Activated B cell treated with CpG ODN at 0.5 μM for 24 hours (primary cell): Measurements from ENCODE around the gene RNF20. TPM values are rescaled to one million over a fixed set of nuclear protein-coding genes. Genes with fewer than 3 reads are reported as not detected.
"Not testable (repeated sequence)": the region's sequence is repeated elsewhere in the genome, so short reads cannot be mapped to it uniquely, and the experiment has no call there.

Experiments used
- ATAC-seq: fragments of 200-7000 bp; cut with Tn5 transposase; one replicate; pipeline ENCODE4 v1.10.0; 2021; ENCODE audit warnings: low read depth, mild to moderate bottlenecking, moderate library complexity
- CTCF ChIA-PET: fragments of 350-600 bp; sonication (Branson Sonifier 250); formaldehyde crosslinking; loops from one replicate; lab custom pipeline; 2021; ENCODE audit warnings: antibody characterized with exemption; lab: Charles Lee
- POLR2A ChIA-PET: fragments of 350-600 bp; sonication (Branson Sonifier 250); formaldehyde crosslinking; loops from one replicate; lab custom pipeline; 2021; ENCODE audit warnings: antibody characterized with exemption; lab: Charles Lee
- DNase-seq: peaks from one replicate; pipeline ENCODE4 v3.0.0; 2022
- H3K27ac Mint-ChIP-seq: one replicate; pipeline ENCODE4 v1.8.0; 2020; ENCODE audit warnings: mixed read lengths
- H3K27me3 Mint-ChIP-seq: one replicate; pipeline ENCODE4 v1.8.0; 2021; ENCODE audit warnings: mixed read lengths
- H3K36me3 Mint-ChIP-seq: one replicate; pipeline ENCODE4 v1.8.0; 2021; ENCODE audit warnings: low read depth, mixed read lengths
- H3K4me1 Mint-ChIP-seq: one replicate; pipeline ENCODE4 v1.8.0; 2021; ENCODE audit warnings: mixed read lengths
- H3K4me3 Mint-ChIP-seq: one replicate; pipeline ENCODE4 v1.8.0; 2020; ENCODE audit warnings: mild to moderate bottlenecking, mixed read lengths
- H3K9me3 Mint-ChIP-seq: one replicate; pipeline ENCODE4 v1.8.0; 2020; ENCODE audit warnings: mixed read lengths
- intact Hi-C: fragments of 100-400 bp; cut with micrococcal nuclease; formaldehyde crosslinking; loops from one replicate; pipeline ENCODE4 v1.15.1; 2024
- total RNA-seq: library from RNA; stranded (reverse); gene quantifications from 2 replicates; pipeline ENCODE4 v1.2.3, GENCODE V29; 2022
- TF ChIP-seq, protein P1 (sequence below): fragments of 200-600 bp; IDR thresholded peaks from one replicate; pipeline ENCODE4 v1.8.0; 2022; ENCODE audit warnings: antibody characterized with exemption, mild to moderate bottlenecking

Gene RNF20
- total RNA-seq, 1 donor from 2014 or later, result 46.6 TPM

DNA sequence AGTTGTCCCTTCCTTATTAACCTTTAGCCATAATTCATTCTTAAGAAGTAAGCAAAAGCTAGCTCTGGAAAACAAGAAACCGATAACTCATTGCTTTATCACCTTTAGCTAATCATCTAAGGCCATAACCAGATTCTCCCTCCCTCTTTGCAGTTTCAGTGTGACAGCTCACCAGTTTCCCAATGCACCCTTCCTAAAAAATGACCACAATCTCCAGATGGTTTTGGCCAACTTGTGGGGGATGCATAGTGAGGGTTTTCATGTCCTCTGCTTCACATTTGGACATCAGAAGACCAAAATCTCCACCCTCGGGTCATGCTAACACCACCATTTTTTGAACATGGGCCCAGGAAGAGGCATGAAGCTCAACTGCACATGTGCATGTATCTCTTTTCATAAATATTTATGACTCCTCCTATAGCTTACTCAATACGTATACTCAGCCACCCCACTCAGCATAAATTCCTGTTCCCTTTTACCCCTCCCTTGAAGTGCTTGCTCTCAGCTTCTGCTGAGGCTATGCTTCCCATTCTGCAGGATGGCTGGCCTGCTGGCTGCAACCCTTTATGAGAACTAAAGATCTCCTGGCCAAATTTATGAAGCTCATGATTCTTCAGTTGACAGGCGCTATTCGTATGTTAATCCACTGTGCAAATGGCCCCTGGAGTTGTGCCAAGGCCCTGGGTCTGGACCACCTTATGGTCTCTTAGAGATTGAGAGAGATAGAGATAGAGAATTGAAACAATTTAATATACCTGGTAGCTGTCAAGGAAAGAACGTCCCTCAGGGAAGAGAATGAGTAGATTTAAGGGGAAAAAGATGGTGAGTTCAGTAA lies 46.3 kb downstream of the RNF20 start:
- Mint-ChIP-seq H3K9me3 (no peaks in the 10 kb centered on the region), H3K27ac (no peak overlapping the region), H3K4me1 (peaks cover 12% of the 10 kb centered on the region), H3K4me3 (no peak overlapping the region), H3K27me3 (no peaks in the 10 kb centered on the region), H3K36me3 (no peaks in the 10 kb centered on the region)
- intact Hi-C loops, result no loop called here
- TF ChIP-seq, protein P1, sequence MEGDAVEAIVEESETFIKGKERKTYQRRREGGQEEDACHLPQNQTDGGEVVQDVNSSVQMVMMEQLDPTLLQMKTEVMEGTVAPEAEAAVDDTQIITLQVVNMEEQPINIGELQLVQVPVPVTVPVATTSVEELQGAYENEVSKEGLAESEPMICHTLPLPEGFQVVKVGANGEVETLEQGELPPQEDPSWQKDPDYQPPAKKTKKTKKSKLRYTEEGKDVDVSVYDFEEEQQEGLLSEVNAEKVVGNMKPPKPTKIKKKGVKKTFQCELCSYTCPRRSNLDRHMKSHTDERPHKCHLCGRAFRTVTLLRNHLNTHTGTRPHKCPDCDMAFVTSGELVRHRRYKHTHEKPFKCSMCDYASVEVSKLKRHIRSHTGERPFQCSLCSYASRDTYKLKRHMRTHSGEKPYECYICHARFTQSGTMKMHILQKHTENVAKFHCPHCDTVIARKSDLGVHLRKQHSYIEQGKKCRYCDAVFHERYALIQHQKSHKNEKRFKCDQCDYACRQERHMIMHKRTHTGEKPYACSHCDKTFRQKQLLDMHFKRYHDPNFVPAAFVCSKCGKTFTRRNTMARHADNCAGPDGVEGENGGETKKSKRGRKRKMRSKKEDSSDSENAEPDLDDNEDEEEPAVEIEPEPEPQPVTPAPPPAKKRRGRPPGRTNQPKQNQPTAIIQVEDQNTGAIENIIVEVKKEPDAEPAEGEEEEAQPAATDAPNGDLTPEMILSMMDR, result no peak
- ATAC-seq, result no peak
- ChIA-PET CTCF (interaction anchor here (1.0 kb wide), 1 partner anchor 8 kb away, joined by 3 read pairs; no protein-coding TSS in a partner anchor), POLR2A (no interaction called here)
- DNase-seq, result no peak

DNA sequence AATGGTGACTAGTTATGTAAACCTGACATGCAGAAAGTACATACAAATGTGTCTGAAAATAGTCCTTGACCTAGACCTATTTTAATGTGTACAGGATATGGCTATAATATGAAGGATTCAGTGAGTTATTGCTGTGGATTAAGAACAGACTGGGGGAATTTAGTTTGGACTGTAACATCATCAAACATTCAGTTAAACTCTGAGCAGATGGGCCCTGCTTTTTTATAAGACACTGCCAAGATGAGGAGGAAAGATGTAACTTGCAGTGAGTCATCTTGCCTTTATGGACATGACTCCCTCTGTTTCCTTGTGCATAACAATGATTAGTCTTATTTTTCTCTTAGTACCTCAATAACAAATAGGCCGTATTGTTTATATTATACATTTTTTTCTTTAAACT lies 48.9 kb downstream of the RNF20 start:
- Mint-ChIP-seq H3K9me3 (no peaks in the 10 kb centered on the region), H3K36me3 (no peaks in the 10 kb centered on the region), H3K27me3 (no peaks in the 10 kb centered on the region), H3K27ac (no peak overlapping the region), H3K4me1 (peaks cover 12% of the 10 kb centered on the region), H3K4me3 (no peak overlapping the region)
- POLR2A ChIA-PET, result no interaction called here
- no peak for DNase-seq
- no peak for ATAC-seq
- CTCF ChIA-PET, result no interaction called here
- TF ChIP-seq, protein P1, result no peak
- intact Hi-C loops, result no loop called here

DNA sequence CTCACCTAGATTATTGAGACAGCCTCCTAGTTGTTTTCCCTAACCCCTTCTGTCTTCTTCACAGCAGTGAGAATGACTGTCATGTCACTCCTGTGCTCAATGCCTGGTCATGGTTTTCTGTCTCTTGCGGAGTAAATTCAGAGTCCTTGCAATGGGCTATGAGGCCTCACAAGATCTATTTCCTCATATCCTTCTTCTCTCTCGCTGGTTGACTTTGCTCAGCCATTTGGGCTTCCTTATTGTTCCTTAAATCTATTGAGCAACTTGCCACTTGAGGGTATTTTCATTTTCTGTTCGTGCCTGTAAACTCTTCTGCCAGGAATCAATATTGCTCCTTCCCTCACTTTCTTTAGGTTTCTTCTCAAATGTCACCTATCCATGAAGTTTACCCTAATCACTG lies 52.1 kb downstream of the RNF20 start:
- no peaks in the 10 kb centered on the region for H3K27me3 Mint-ChIP-seq
- H3K4me1 Mint-ChIP-seq, result no peaks in the 10 kb centered on the region
- H3K27ac Mint-ChIP-seq, result no peak overlapping the region
- no peaks in the 10 kb centered on the region for H3K36me3 Mint-ChIP-seq
- DNase-seq, result no peak
- TF ChIP-seq, protein P1, result no peak
- no peak overlapping the region for H3K4me3 Mint-ChIP-seq
- intact Hi-C loops, result no loop called here
- CTCF ChIA-PET, result no interaction called here
- no peak for ATAC-seq
- POLR2A ChIA-PET, result no interaction called here
- no peaks in the 10 kb centered on the region for H3K9me3 Mint-ChIP-seq

DNA sequence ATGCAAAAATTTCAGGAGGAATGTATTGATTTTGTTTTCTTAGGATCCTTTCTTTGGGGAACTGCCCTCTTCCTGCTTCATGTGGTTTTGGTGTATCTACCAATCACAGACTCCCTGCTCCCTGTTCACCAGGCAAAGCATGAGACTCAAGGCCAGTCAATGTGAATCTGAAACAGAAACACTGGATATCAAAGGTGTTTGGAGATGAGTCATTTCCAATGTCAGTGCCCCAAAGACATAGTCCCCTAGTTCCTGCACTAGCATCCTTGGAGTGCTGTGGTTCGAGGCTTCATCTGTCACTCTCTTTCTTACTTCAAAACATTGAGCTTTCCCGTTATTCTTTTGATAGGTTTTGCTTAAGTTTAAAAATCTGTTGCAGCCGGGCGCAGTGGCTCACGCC lies 53.0 kb downstream of the RNF20 start:
- ATAC-seq, result no peak
- TF ChIP-seq, protein P1, result no peak
- ChIA-PET CTCF (interaction anchor here (0.6 kb wide), 1 partner anchor 1875 kb away, joined by 3 read pairs; no protein-coding TSS in a partner anchor), POLR2A (no interaction called here)
- DNase-seq, result no peak
- Mint-ChIP-seq H3K4me1 (no peaks in the 10 kb centered on the region), H3K27me3 (no peaks in the 10 kb centered on the region), H3K36me3 (no peaks in the 10 kb centered on the region), H3K27ac (no peak overlapping the region), H3K4me3 (no peak overlapping the region), H3K9me3 (no peaks in the 10 kb centered on the region)
- intact Hi-C loops, result no loop called here

DNA sequence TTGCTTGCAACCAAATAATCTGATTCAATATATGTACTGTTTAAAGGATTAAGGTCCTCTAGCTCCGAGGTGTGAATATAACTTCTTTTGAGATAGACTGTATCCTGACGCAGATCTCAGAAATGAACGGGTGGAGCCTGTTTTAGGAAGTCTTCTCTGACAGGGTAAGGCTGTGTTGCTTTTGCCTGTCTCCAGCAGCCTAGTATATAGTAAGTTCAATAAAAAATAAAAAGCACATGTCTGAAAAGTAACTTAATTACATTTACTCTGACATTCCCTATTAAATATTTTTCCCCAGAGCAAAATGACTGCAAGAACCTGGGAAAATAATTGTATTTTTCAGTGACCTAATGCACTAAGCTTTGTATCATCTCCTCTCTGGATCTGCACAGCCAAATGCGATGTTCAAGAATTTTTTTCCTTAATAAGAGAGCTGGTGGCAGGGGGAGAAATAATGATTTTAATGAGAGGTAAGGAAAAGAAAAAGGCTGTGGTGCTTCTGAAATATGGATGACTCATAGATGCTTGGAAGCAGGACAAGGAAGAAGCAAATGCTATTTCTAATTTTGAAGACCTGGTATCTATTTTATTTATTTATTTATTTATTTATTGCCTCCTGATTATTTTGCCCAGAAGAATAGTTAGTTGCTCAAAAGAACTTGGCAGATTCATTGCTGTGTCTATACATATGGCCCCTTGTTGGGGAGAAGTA lies 53.8 kb downstream of the RNF20 start:
- intact Hi-C loops, result no loop called here
- TF ChIP-seq, protein P1, result no peak
- DNase-seq (no peak), ATAC-seq (no peak)
- no peak overlapping the region for H3K4me3 Mint-ChIP-seq
- H3K4me1 Mint-ChIP-seq, result no peaks in the 10 kb centered on the region
- H3K9me3 Mint-ChIP-seq, result no peaks in the 10 kb centered on the region
- no peaks in the 10 kb centered on the region for H3K36me3 Mint-ChIP-seq
- CTCF ChIA-PET, result interaction anchor here (0.6 kb wide), 1 partner anchor 1874 kb away, joined by 3 read pairs; no protein-coding TSS in a partner anchor
- no peaks in the 10 kb centered on the region for H3K27me3 Mint-ChIP-seq
- H3K27ac Mint-ChIP-seq, result no peak overlapping the region
- POLR2A ChIA-PET, result no interaction called here

DNA sequence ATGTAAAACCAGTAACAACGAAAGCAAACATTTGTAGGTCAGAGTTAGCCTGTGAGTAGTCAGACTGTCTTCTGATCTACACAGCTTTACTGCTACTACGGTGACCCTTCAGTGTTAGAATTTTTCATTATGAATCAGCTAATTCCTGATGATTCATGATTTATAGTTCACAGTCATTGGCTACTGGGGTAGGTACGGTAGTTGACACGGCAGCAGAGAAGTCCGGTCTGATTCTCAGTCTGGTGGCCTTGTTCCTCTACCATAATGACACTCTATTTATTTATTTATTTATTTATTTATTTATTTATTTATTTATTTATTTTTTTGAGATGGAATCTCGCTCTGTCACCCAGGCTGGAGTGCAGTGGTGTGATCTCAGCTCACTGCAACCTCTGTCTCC lies 56.4 kb downstream of the RNF20 start:
- H3K4me1 Mint-ChIP-seq, CTCF ChIA-PET, H3K4me3 Mint-ChIP-seq, H3K27me3 Mint-ChIP-seq, H3K9me3 Mint-ChIP-seq, intact Hi-C loops, H3K27ac Mint-ChIP-seq, H3K36me3 Mint-ChIP-seq, ATAC-seq, DNase-seq, POLR2A ChIA-PET: not testable (repeated sequence)
